Smooth muscle cell (in vitro differentiated cells): Measurements from ENCODE around the gene ACSL5. TPM values are rescaled to one million over a fixed set of nuclear protein-coding genes. Genes with fewer than 3 reads are reported as not detected.

Source experiments
- DNase-seq: peaks from one replicate; lab custom pipeline; 2025; ENCODE audit not compliant: unreplicated experiment; lab: John Stamatoyannopoulos, UW
- H2AFZ ChIP-seq: fragments of 200-600 bp; sonication (generic); 2 replicates; pipeline ENCODE4 v1.6.0; 2016; ENCODE audit warnings: antibody characterized with exemption, low read depth, mild to moderate bottlenecking
- H3F3A ChIP-seq: fragments of 200-600 bp; sonication (generic); 2 replicates; pipeline ENCODE4 v1.6.0; 2017; ENCODE audit warnings: antibody characterized with exemption, low read depth
- H3K27ac ChIP-seq: fragments of 200-600 bp; sonication (generic); 2 replicates; pipeline ENCODE4 v1.5.1; 2016; ENCODE audit warnings: low read depth, mild to moderate bottlenecking
- H3K27me3 ChIP-seq: fragments of 200-600 bp; sonication (generic); 2 replicates; pipeline ENCODE4 v1.6.1; 2016; ENCODE audit warnings: low read depth, mild to moderate bottlenecking
- H3K36me3 ChIP-seq: fragments of 200-600 bp; sonication (generic); 2 replicates; pipeline ENCODE4 v1.5.1; 2016; ENCODE audit warnings: low read depth
- H3K4me1 ChIP-seq: fragments of 200-600 bp; sonication (generic); 2 replicates; pipeline ENCODE4 v1.5.1; 2016; ENCODE audit warnings: low read depth
- H3K4me2 ChIP-seq: fragments of 200-600 bp; sonication (generic); 2 replicates; pipeline ENCODE4 v1.6.0; 2016; ENCODE audit warnings: mild to moderate bottlenecking
- H3K4me3 ChIP-seq: fragments of 200-600 bp; sonication (generic); 2 replicates; pipeline ENCODE4 v1.5.1; 2016; ENCODE audit warnings: mild to moderate bottlenecking
- H3K79me2 ChIP-seq: fragments of 200-600 bp; sonication (generic); 2 replicates; pipeline ENCODE4 v1.6.0; 2016; ENCODE audit warnings: low read depth, mild to moderate bottlenecking
- H3K9ac ChIP-seq: fragments of 200-600 bp; sonication (generic); 2 replicates; pipeline ENCODE4 v1.6.0; 2016; ENCODE audit warnings: low read depth
- H3K9me3 ChIP-seq: fragments of 200-600 bp; sonication (generic); replicated peaks from 2 replicates; pipeline ENCODE4 v1.5.1; 2016; ENCODE audit warnings: low read depth
- H4K20me1 ChIP-seq: fragments of 200-600 bp; sonication (generic); 2 replicates; pipeline ENCODE4 v1.6.0; 2016; ENCODE audit warnings: low read depth
- WGBS: methylation state at CpG from one replicate; pipeline ENCODE4 v1.1.7; 2016; ENCODE audit warnings: low lambda C conversion rate; 5-methylcytosine and 5-hydroxymethylcytosine counted together
- polyA plus RNA-seq: library from polyadenylated mRNA; unstranded; fragments of >200 nt; fragmentation: Nextera tagmentation; extraction: Ambion mirVana; gene quantifications from 2 replicates; pipeline ENCODE4 v1.2.1, GENCODE V29; 2016
- total RNA-seq: library from RNA; depleted of rRNA; stranded (reverse); fragments of >200 nt; gene quantifications from 2 replicates; pipeline ENCODE4 v1.2.3, GENCODE V29; 2014
- TF ChIP-seq, protein P1 (sequence below): fragments of 200-600 bp; sonication (generic); IDR thresholded peaks from 2 replicates; pipeline ENCODE4 v1.5.1; 2017; ENCODE audit warnings: borderline replicate concordance, mild to moderate bottlenecking, antibody characterized with exemption; ENCODE audit not compliant: insufficient read depth, poor library complexity, severe bottlenecking

ACSL5 gene
- total and polyA plus RNA-seq, 2 experiments from 2014 or later, result 0.61 TPM; not detected in 1

DNA sequence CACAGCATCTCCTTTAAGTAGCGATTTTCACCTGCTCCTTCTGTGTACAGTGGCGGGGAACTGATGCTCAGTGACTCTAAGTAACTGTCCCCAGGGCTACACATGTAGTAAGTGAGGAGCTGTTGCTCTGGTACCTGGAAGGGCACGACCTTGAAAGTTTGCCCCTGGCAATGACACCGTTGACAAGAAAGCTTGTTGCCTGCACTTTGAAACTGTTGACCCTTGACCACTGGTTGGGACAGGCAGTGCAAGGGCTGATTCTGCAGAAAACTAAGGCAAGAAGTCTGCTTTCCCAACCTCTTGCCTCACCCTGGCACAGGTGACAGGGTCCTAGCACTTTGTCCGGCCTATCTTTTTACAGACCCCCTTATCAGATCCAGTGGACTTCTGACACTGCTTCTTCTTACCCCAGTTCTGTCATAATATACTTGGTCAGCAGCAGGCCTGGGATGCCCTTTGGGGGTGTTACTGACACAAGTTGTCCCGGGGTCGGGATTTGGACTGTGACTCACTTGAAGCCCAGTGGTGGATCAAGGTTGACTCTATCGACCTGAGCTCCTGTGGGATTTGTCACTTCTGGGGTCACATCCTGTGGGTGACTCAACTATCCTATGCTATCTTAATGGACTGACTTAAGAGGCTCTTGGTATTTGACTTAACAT, 5.8 kb downstream of the ACSL5 start:
- peaks cover 17% of the 10 kb centered on the region for H3K4me1 ChIP-seq
- H3K36me3 ChIP-seq, result no peaks in the 10 kb centered on the region
- H3F3A ChIP-seq, result no peaks in the 10 kb centered on the region
- H3K27ac ChIP-seq, result no peak overlapping the region
- TF ChIP-seq, protein P1, sequence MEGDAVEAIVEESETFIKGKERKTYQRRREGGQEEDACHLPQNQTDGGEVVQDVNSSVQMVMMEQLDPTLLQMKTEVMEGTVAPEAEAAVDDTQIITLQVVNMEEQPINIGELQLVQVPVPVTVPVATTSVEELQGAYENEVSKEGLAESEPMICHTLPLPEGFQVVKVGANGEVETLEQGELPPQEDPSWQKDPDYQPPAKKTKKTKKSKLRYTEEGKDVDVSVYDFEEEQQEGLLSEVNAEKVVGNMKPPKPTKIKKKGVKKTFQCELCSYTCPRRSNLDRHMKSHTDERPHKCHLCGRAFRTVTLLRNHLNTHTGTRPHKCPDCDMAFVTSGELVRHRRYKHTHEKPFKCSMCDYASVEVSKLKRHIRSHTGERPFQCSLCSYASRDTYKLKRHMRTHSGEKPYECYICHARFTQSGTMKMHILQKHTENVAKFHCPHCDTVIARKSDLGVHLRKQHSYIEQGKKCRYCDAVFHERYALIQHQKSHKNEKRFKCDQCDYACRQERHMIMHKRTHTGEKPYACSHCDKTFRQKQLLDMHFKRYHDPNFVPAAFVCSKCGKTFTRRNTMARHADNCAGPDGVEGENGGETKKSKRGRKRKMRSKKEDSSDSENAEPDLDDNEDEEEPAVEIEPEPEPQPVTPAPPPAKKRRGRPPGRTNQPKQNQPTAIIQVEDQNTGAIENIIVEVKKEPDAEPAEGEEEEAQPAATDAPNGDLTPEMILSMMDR, result no peak
- H3K27me3 ChIP-seq, result no peaks in the 10 kb centered on the region
- H3K4me2 ChIP-seq, result no peak overlapping the region
- H3K4me3 ChIP-seq, result no peak overlapping the region
- H4K20me1 ChIP-seq, result no peaks in the 10 kb centered on the region
- no peak overlapping the region for H2AFZ ChIP-seq
- 57% methylated on average over 8 of the region's 8 CpGs for WGBS
- H3K9ac ChIP-seq, result no peak overlapping the region
- no peaks in the 10 kb centered on the region for H3K9me3 ChIP-seq
- H3K79me2 ChIP-seq, result no peaks in the 10 kb centered on the region
- DNase-seq, result no peak

DNA sequence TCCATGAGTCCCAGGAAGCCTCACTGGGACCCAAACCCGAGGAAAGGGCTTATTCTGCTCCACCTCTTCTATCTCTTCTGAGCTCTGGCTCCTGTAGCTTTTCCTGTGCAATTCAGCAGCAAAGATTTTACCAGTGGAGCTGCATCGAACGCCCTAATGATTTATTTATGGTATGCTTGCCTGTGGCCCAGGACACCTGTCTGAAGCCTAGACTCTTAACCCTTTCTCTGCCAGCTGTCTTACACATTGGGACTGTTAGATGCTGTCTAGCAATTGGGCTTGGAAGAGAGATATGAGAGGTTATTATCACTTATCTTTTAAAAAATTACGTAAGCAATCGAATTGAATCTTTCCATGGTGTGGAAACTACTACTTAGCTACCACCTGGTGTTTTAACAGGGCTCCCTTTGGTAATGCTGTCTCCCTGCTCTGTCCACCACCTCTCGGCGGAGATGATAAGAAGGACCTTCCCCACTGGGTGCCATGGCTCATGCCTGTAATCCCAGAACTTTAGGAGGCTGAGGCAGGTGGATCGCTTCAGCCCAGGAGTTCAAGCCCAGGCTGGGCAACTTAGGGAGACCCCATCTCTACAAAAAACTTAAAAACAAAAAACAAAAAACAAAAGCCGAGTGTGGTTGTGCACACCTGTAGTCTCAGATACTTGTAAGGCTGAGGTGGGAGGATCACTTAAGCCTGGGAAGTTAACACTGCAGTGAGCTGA, 8.8 kb downstream of the ACSL5 start:
- Histone ChIP-seq H3K4me3 (no peak overlapping the region), H2AFZ (no peak overlapping the region), H3K9me3 (no peaks in the 10 kb centered on the region), H3K9ac (no peak overlapping the region), H3K4me2 (peak overlapping the region; percentile 69), H3K27me3 (no peaks in the 10 kb centered on the region), H4K20me1 (no peaks in the 10 kb centered on the region), H3F3A (no peaks in the 10 kb centered on the region), H3K79me2 (no peaks in the 10 kb centered on the region), H3K36me3 (no peaks in the 10 kb centered on the region), H3K4me1 (peaks cover 8% of the 10 kb centered on the region), H3K27ac (no peak overlapping the region)
- 83% methylated on average over 9 of the region's 9 CpGs for WGBS
- DNase-seq, result no peak
- TF ChIP-seq, protein P1, result no peak

DNA sequence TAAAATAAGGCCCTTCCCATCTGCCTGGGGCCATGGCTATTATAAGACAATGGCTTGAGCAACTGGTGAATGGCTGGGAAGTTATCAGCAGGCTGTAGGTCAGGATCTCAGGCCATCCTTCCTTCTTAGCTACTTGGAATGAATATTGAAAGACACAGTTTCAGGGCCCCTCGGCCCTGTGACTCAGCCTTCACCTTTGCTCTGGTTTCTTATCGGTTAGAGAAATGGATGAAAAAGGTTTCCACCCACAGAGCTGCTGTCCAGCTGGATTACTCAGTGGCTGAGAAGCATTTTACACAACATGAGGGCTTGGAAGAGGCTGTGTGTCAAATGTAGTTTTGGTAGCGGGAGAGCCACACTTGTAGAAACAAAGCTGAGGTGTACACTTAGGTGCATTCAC, 9.4 kb downstream of the ACSL5 start:
- H3K9ac ChIP-seq, result no peak overlapping the region
- 15% methylated on average over 3 of the region's 3 CpGs for WGBS
- no peaks in the 10 kb centered on the region for H3F3A ChIP-seq
- H3K4me2 ChIP-seq, result peak overlapping the region; percentile 69
- TF ChIP-seq, protein P1, result no peak
- DNase-seq, result no peak
- no peaks in the 10 kb centered on the region for H4K20me1 ChIP-seq
- H3K9me3 ChIP-seq, result no peaks in the 10 kb centered on the region
- H3K4me3 ChIP-seq, result no peak overlapping the region
- H3K27me3 ChIP-seq, result no peaks in the 10 kb centered on the region
- H2AFZ ChIP-seq, result no peak overlapping the region
- H3K27ac ChIP-seq, result no peak overlapping the region
- no peaks in the 10 kb centered on the region for H3K79me2 ChIP-seq
- H3K4me1 ChIP-seq, result peaks cover 8% of the 10 kb centered on the region
- no peaks in the 10 kb centered on the region for H3K36me3 ChIP-seq
